Measurements from ENCODE around the gene IQCH.
"Not testable (repeated sequence)": the region's sequence is repeated elsewhere in the genome, so short reads cannot be mapped to it uniquely, and the experiment has no call there.

The IQCH gene

GRCh38 chr15:67399925-67400324 lies 145.3 kb downstream of the IQCH start:
- DNase-seq, result no peak

- no peak for DNase-seq
Observed at GRCh38 chr15:67400890-67401289, 146.3 kb downstream of the IQCH start.

GRCh38 chr15:67401336-67401735 lies 146.8 kb downstream of the IQCH start:
- no peak for DNase-seq

GRCh38 chr15:67403428-67404154 lies 149.0 kb downstream of the IQCH start:
- no peak for DNase-seq

GRCh38 chr15:67405208-67406191 lies 150.9 kb downstream of the IQCH start:
- no peak for DNase-seq

GRCh38 chr15:67406257-67406861 lies 151.8 kb downstream of the IQCH start:
- no peak for DNase-seq

GRCh38 chr15:67407786-67408185 lies 153.2 kb downstream of the IQCH start:
- DNase-seq, result no peak

GRCh38 chr15:67409175-67409574 lies 154.6 kb downstream of the IQCH start:
- DNase-seq, result no peak

GRCh38 chr15:67411486-67411885 lies 156.9 kb downstream of the IQCH start:
- DNase-seq, result no peak

GRCh38 chr15:67413770-67414390 lies 159.3 kb downstream of the IQCH start:
- peak; percentile 56 for DNase-seq

GRCh38 chr15:67415181-67415580 lies 160.6 kb downstream of the IQCH start:
- DNase-seq, result no peak

- DNase-seq, result no peak
Observed at GRCh38 chr15:67416891-67417290, 162.3 kb downstream of the IQCH start.

GRCh38 chr15:67419705-67420104 lies 165.1 kb downstream of the IQCH start:
- no peak for DNase-seq

- no peak for DNase-seq
Observed at GRCh38 chr15:67420137-67420536, 165.6 kb downstream of the IQCH start.

- no peak for DNase-seq
Observed at GRCh38 chr15:67421105-67421504, 166.5 kb downstream of the IQCH start.

GRCh38 chr15:67422296-67422695 lies 167.7 kb downstream of the IQCH start:
- DNase-seq, result no peak

GRCh38 chr15:67433495-67434099 lies 179.0 kb downstream of the IQCH start:
- peak; percentile 10 for DNase-seq

GRCh38 chr15:67436351-67437250 lies 182.0 kb downstream of the IQCH start:
- DNase-seq, result not testable (repeated sequence)

- no peak for DNase-seq
Observed at GRCh38 chr15:67444100-67444499, 189.5 kb downstream of the IQCH start.

GRCh38 chr15:67446449-67446848 lies 191.9 kb downstream of the IQCH start:
- no peak for DNase-seq

- DNase-seq, result not testable (repeated sequence)
Observed at GRCh38 chr15:67448372-67448771, 193.8 kb downstream of the IQCH start.
